ENCODE results near the gene ZNF445. TPM values are rescaled to one million over a fixed set of nuclear protein-coding genes. Genes with fewer than 3 reads are reported as not detected.

The ZNF445 gene
- total RNA-seq, 1 donor from 2014 or later: 20.9 TPM

DNA sequence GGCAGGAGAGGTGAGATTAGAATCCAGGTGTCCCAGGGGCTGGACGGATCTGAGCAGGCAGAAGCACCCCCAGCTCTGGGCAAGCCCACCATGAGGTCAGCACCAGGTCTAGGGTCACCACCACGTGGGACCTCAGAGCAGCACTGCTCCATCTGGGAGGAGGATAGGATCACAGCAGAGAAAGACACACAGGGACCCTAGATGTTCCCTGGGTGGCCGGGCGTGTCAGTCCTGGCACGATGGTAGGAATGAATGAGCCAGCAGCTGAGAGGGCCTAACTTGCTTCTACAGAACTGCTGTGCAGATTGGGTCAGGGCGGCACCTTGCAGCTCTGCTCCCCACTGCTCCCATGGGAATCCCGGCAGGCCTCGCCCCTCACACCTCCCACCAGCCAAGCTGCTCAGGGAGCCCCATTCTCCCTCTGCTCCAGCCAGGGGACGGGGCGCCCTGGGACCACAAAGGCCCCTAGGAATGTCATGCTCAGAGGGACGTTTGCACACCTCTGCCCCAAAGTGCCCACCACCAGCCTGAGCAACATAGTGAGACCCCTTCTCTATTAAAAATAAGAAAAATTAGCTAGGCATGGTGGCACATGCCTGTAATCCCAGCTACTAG, 66.3 kb downstream of the ZNF445 start:
- no peak overlapping the region for H3K4me3 Mint-ChIP-seq (ENCODE audit: unreplicated experiment)
- Histone ChIP-seq H3K27me3 (ENCODE audit: insufficient read depth, low read length) (no peaks in the 10 kb centered on the region), H2AFZ (ENCODE audit: low read depth, low read length) (no peak overlapping the region), H3K27ac (ENCODE audit: low read depth, low read length) (no peak overlapping the region), H3K9ac (ENCODE audit: low read length) (no peak overlapping the region), H3K9me3 (ENCODE audit: insufficient read depth, low read depth, low read length) (no peaks in the 10 kb centered on the region), H3K79me2 (ENCODE audit: insufficient read depth, low read length) (no peaks in the 10 kb centered on the region), H3K36me3 (ENCODE audit: insufficient read depth, low read length) (no peaks in the 10 kb centered on the region), H3K4me3 (ENCODE audit: insufficient read depth, low read depth, low read length) (no peak overlapping the region), H4K20me1 (ENCODE audit: insufficient read depth, low read length) (no peaks in the 10 kb centered on the region), H3K4me2 (ENCODE audit: low read length) (no peak overlapping the region), H3K4me1 (ENCODE audit: insufficient read depth, low read length) (no peaks in the 10 kb centered on the region)
- peaks cover 10% of the 10 kb centered on the region for H3K36me3 Mint-ChIP-seq (ENCODE audit: low read depth, unreplicated experiment)
- TF ChIP-seq EZH2 (IDR thresholded peaks at IDR 0.05; ENCODE audit: insufficient read depth, low read length): no peak
- TF ChIP-seq, protein P1, sequence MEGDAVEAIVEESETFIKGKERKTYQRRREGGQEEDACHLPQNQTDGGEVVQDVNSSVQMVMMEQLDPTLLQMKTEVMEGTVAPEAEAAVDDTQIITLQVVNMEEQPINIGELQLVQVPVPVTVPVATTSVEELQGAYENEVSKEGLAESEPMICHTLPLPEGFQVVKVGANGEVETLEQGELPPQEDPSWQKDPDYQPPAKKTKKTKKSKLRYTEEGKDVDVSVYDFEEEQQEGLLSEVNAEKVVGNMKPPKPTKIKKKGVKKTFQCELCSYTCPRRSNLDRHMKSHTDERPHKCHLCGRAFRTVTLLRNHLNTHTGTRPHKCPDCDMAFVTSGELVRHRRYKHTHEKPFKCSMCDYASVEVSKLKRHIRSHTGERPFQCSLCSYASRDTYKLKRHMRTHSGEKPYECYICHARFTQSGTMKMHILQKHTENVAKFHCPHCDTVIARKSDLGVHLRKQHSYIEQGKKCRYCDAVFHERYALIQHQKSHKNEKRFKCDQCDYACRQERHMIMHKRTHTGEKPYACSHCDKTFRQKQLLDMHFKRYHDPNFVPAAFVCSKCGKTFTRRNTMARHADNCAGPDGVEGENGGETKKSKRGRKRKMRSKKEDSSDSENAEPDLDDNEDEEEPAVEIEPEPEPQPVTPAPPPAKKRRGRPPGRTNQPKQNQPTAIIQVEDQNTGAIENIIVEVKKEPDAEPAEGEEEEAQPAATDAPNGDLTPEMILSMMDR (IDR thresholded peaks at IDR 0.05; ENCODE audit: insufficient read depth, low read depth, low read length): no peak
- no peaks in the 10 kb centered on the region for H3K9me3 Mint-ChIP-seq (ENCODE audit: unreplicated experiment)
- H3K4me1 Mint-ChIP-seq (ENCODE audit: low read depth, unreplicated experiment): no peaks in the 10 kb centered on the region
- H3K27me3 Mint-ChIP-seq (ENCODE audit: low read depth, unreplicated experiment): no peaks in the 10 kb centered on the region
- FAIRE-seq (no peak), DNase-seq (ENCODE audit: low read depth) (no peak)
- H3K27ac Mint-ChIP-seq (ENCODE audit: unreplicated experiment): no peak overlapping the region

DNA sequence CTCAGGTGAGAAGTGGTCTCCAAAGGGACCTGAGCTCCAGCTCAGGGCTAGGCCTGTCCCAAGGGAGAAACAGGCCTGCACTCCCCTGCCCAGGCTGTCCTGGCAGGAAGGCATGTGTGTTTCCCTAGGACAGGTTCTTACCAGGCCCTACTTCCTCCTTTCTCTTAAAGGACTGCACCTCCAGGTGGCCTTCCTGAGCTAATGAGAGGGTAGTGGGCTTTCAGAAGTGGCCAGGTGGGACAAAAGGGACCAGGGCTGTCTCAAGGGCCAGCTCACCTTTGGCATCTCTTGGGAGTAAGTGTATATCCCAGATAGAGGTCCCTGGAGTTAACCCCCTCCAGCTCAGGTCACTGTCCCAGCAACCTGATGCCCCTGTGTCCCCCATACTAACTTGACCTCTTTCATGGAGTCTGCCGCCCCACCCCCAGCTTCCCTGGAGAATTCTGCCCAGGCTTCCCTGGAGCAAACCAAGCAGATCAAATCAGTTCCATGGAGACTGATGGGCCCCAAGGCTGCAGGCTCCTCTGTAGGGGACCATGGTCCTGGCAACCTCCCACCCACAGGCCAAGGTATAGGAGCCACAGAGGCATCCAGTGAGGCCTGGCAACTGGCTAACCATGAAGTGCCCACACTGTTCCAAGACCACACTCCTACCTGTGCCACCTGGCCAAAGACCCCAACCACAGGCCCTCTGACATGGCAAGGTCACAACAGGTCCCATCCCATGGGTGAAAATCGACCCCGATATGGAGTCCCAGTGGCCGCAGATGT, 67.6 kb downstream of the ZNF445 start:
- Histone ChIP-seq H3K79me2 (ENCODE audit: insufficient read depth, low read length) (no peaks in the 10 kb centered on the region), H4K20me1 (ENCODE audit: insufficient read depth, low read length) (no peaks in the 10 kb centered on the region), H3K4me1 (ENCODE audit: insufficient read depth, low read length) (no peaks in the 10 kb centered on the region), H3K27ac (ENCODE audit: low read depth, low read length) (no peak overlapping the region), H3K36me3 (ENCODE audit: insufficient read depth, low read length) (no peaks in the 10 kb centered on the region), H3K4me3 (ENCODE audit: insufficient read depth, low read depth, low read length) (no peak overlapping the region), H3K9me3 (ENCODE audit: insufficient read depth, low read depth, low read length) (no peaks in the 10 kb centered on the region), H3K9ac (ENCODE audit: low read length) (no peak overlapping the region), H2AFZ (ENCODE audit: low read depth, low read length) (no peak overlapping the region), H3K27me3 (ENCODE audit: insufficient read depth, low read length) (no peaks in the 10 kb centered on the region), H3K4me2 (ENCODE audit: low read length) (no peak overlapping the region)
- peaks cover 16% of the 10 kb centered on the region for H3K36me3 Mint-ChIP-seq (ENCODE audit: low read depth, unreplicated experiment)
- no peak for FAIRE-seq
- no peak overlapping the region for H3K27ac Mint-ChIP-seq (ENCODE audit: unreplicated experiment)
- TF ChIP-seq, protein P1 (IDR thresholded peaks at IDR 0.05; ENCODE audit: insufficient read depth, low read depth, low read length): no peak
- no peak for TF ChIP-seq EZH2 (IDR thresholded peaks at IDR 0.05; ENCODE audit: insufficient read depth, low read length)
- no peaks in the 10 kb centered on the region for H3K4me1 Mint-ChIP-seq (ENCODE audit: low read depth, unreplicated experiment)
- DNase-seq (ENCODE audit: low read depth): no peak
- H3K4me3 Mint-ChIP-seq (ENCODE audit: unreplicated experiment): no peak overlapping the region
- H3K27me3 Mint-ChIP-seq (ENCODE audit: low read depth, unreplicated experiment): no peaks in the 10 kb centered on the region
- no peaks in the 10 kb centered on the region for H3K9me3 Mint-ChIP-seq (ENCODE audit: unreplicated experiment)

DNA sequence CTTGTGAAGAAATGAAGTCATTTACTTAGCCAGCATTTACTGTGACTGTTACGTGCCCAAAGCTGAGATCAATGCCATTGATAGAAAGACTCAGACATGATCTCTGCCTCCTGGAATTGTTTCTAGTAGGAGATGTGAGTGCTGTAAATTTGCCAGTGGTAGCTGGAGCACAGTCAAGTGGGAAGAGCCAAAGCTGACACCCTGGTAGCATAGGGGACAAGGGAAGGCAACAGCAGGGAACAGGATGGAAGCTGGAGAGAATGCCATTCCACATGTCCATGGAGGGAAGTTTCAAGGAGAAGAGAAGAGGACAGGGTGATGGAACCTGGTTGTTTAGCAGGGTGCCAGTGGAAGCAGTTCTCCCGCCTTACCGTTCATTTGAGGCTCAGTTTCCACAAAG, 74.9 kb downstream of the ZNF445 start:
- no peaks in the 10 kb centered on the region for H4K20me1 ChIP-seq (ENCODE audit: insufficient read depth, low read length)
- no peaks in the 10 kb centered on the region for H3K4me1 ChIP-seq (ENCODE audit: insufficient read depth, low read length)
- H2AFZ ChIP-seq (ENCODE audit: low read depth, low read length): no peak overlapping the region
- Mint-ChIP-seq H3K9me3 (ENCODE audit: unreplicated experiment) (peaks cover 2% of the 10 kb centered on the region), H3K4me3 (ENCODE audit: unreplicated experiment) (no peak overlapping the region), H3K27me3 (ENCODE audit: low read depth, unreplicated experiment) (no peaks in the 10 kb centered on the region), H3K4me1 (ENCODE audit: low read depth, unreplicated experiment) (no peaks in the 10 kb centered on the region), H3K27ac (ENCODE audit: unreplicated experiment) (no peak overlapping the region), H3K36me3 (ENCODE audit: low read depth, unreplicated experiment) (peaks cover 15% of the 10 kb centered on the region)
- no peak overlapping the region for H3K4me2 ChIP-seq (ENCODE audit: low read length)
- no peak for DNase-seq (ENCODE audit: low read depth)
- TF ChIP-seq, protein P1 (IDR thresholded peaks at IDR 0.05; ENCODE audit: insufficient read depth, low read depth, low read length): no peak
- TF ChIP-seq EZH2 (IDR thresholded peaks at IDR 0.05; ENCODE audit: insufficient read depth, low read length): no peak
- no peak overlapping the region for H3K27ac ChIP-seq (ENCODE audit: low read depth, low read length)
- no peaks in the 10 kb centered on the region for H3K79me2 ChIP-seq (ENCODE audit: insufficient read depth, low read length)
- no peaks in the 10 kb centered on the region for H3K9me3 ChIP-seq (ENCODE audit: insufficient read depth, low read depth, low read length)
- H3K27me3 ChIP-seq (ENCODE audit: insufficient read depth, low read length): no peaks in the 10 kb centered on the region
- no peak overlapping the region for H3K4me3 ChIP-seq (ENCODE audit: insufficient read depth, low read depth, low read length)
- no peaks in the 10 kb centered on the region for H3K36me3 ChIP-seq (ENCODE audit: insufficient read depth, low read length)
- H3K9ac ChIP-seq (ENCODE audit: low read length): no peak overlapping the region
- no peak for FAIRE-seq
